Fibroblast of lung (primary cell): ENCODE measurements around the gene GIPC3.

ENCODE experiments used
- CTCF ChIP-seq, 2 donors: IDR thresholded peaks in 1 of 2; conservative IDR thresholded peaks in 1 of 2; 1 replicate in 1 of 2; 2 replicates in 1 of 2; pipeline ENCODE4 v1.5.1; 2011 to 2012; ENCODE audit warnings: low read length in 2 of 2, control low read depth in 1 of 2, inconsistent platforms in 1 of 2, low read depth in 1 of 2, mild to moderate bottlenecking in 1 of 2
- EZH2 ChIP-seq: IDR thresholded peaks from 2 replicates; pipeline ENCODE4 v1.5.1; 2012; ENCODE audit warnings: low read length, control low read depth, mild to moderate bottlenecking; ENCODE audit errors: missing control alignments

- TF ChIP-seq CTCF (conservative IDR thresholded peaks at IDR 0.05 in 1 of 2, IDR thresholded peaks at IDR 0.05 in 1 of 2; ENCODE audit: low read depth in 1 of 2, low read length in 2 of 2) (no peak), EZH2 (no peak)
Observed at GRCh38 chr19:3605770-3606169, 20.5 kb downstream of the GIPC3 start.
